Pancreas (tissue), 10 donors: ENCODE measurements around the gene REEP3. TPM values are rescaled to one million over a fixed set of nuclear protein-coding genes. Genes with fewer than 3 reads are reported as not detected.

ENCODE experiments used
- ATAC-seq, 4 donors: fragments of 200-7000 bp; cut with Tn5 transposase; one replicate each; pipeline versions ENCODE4 v1.8.0 to v1.9.1; 2020; ENCODE audit warnings: mild to moderate bottlenecking in 4 of 4, moderate library complexity in 4 of 4
- DNase-seq, 6 donors: peaks; one replicate each; pipeline ENCODE4 v3.0.0-alpha.2; 2020
- FAIRE-seq: peaks from 2 replicates; lab custom pipeline; 2012; peaks lifted over from hg19 to GRCh38; lab: Jason Lieb, UNC
- H3K27ac ChIP-seq, 4 donors: fragments of 200-600 bp; sonication (generic); 1 replicate in 3 of 4; 2 replicates in 1 of 4; pipeline versions ENCODE4 v1.5.0 to v1.8.0; 2020
- H3K27me3 ChIP-seq, 4 donors: fragments of 200-600 bp; one replicate each; pipeline ENCODE4 v1.8.0; 2021
- H3K36me3 ChIP-seq, 3 donors: fragments of 200-600 bp; sonication (generic) in 1 of 3; one replicate each; pipeline versions ENCODE4 v1.5.0 to v1.8.0; 2020 to 2021
- H3K4me1 ChIP-seq, 3 donors: fragments of 200-600 bp; one replicate each; pipeline ENCODE4 v1.8.0; 2021
- H3K4me3 ChIP-seq, 4 donors: fragments of 200-600 bp; sonication (generic) in 2 of 4; one replicate each; pipeline versions ENCODE4 v1.5.0 to v1.8.0; 2020 to 2021
- H3K9me3 ChIP-seq, 4 donors: fragments of 200-600 bp; one replicate each; pipeline ENCODE4 v1.8.0; 2021
- CTCF ChIP-seq, 4 donors: fragments of 200-600 bp; sonication (generic) in 3 of 4; IDR thresholded peaks; one replicate each; pipeline versions ENCODE4 v1.5.0 to v1.8.0; 2021; ENCODE audit warnings: antibody characterized with exemption in 4 of 4
- WGBS, 2 donors: extraction: QIAGEN DNeasy Blood & Tissue Kit; methylation state at CpG; one replicate each; pipeline ENCODE4 v1.1.7; 2013; 5-methylcytosine and 5-hydroxymethylcytosine counted together
- intact Hi-C, 3 donors: fragments of 100-400 bp; cut with DNase I; formaldehyde crosslinking; loops; one replicate each; pipeline versions ENCODE4 v1.11.1 to v1.14.2; 2022
- polyA plus RNA-seq, 2 donors: library from polyadenylated mRNA; stranded (reverse); fragments of 200-250 nt; gene quantifications; one replicate each; pipeline ENCODE4 v1.2.3, GENCODE V29; 2013
- total RNA-seq, 6 donors: library from RNA; stranded (reverse); fragmentation: NEBNext Ultra II Directional in 4 of 6; extraction: Animal tissue kit (Norgen Biotek cat#: 25700) in 4 of 6; gene quantifications; one replicate each; pipeline versions ENCODE4 v1.2.1 to v1.2.4, GENCODE V29; 2021 to 2023
- donor health status: healthy with polysubstance abuse.
- donor health status: DM: no; HTN: no; CAD: no; lungs with moderate emphysema.
- donor health status: DM: no; HTN: no; CAD: no.
- donor health status: control.
- donor health status: control.
- donor health status: Bipolar disorder and iron deficiency.
- donor health status: DM: yes; HTN: yes; CAD: no.
- donor health status: DM: no; HTN: no; CAD: no.
- donor health status: DM: no; HTN: no; CAD: no.
- donor health status: DM: yes; HTN: yes; CAD: no.

The REEP3 gene
- total and polyA plus RNA-seq, 8 donors, result 2.7 to 21.3 (median 9.4) TPM

DNA sequence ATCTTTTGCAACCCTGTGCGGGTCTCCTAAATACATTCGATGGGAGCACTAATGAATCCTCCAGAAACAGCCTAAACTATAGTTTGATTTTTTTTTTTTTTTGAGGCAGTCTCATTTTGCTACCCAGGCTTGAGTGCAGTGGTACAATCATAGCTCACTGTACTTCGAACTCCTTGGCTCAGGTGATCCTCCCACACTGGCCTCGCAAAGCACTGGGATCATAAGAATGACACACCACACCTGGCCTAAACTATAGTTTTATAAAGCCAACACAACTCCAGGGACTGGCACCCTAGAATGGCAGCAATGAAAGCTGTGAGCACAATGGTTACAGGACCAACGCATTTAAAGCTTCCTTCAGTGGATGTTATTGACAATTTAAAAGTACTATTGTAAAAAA lies 41.0 kb upstream of the REEP3 start:
- 88 to 91% methylated on average over 5 of the region's 5 CpGs for WGBS, 2 donors
- H3K27ac ChIP-seq, result no peak overlapping the region
- TF ChIP-seq CTCF (IDR thresholded peaks at IDR 0.05), result no peak
- DNase-seq (no peak), FAIRE-seq (no peak), ATAC-seq (peak in 3 of 4 donors; percentile 30 to 44 (median 38))
- no peak overlapping the region for H3K4me3 ChIP-seq
- peaks cover 0 to 4% (median 0%) of the 10 kb centered on the region in 3 donors for H3K4me1 ChIP-seq
- no peaks in the 10 kb centered on the region for H3K36me3 ChIP-seq
- no peaks in the 10 kb centered on the region for H3K9me3 ChIP-seq
- intact Hi-C loops, result no loop called here
- no peaks in the 10 kb centered on the region for H3K27me3 ChIP-seq

DNA sequence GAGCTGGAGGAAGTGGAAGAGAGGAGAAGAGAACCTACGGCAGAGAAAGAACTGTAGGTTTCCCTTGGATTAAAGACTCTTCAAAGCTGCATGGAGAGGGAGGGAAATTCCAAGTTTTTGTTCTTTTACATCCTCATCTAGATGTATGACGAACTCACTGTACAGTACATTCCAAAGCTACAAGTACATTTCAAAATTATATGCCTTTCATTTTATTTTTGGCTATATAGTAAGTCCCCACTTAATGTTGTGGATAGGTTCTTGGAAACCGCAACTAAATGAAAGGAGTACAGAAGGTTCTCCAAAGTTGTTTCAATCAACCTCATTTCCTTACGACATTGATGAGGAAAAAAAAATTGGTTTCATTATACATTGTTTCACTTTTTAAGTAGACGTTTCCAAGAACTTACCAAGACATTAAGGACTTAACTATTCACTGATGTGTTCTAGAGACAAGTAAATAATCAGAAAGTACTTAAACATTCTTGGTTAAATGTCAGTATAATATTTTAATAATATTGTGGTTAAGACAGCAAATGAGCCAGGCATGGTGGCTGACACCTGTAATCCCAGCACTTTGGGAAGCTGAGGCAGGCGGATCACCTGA lies 39.3 kb upstream of the REEP3 start:
- FAIRE-seq (no peak), ATAC-seq (no peak), DNase-seq (no peak)
- Histone ChIP-seq H3K4me1 (peaks cover 0 to 8% (median 4%) of the 10 kb centered on the region in 3 donors), H3K4me3 (no peak overlapping the region), H3K27me3 (no peaks in the 10 kb centered on the region), H3K36me3 (no peaks in the 10 kb centered on the region), H3K27ac (no peak overlapping the region), H3K9me3 (no peaks in the 10 kb centered on the region)
- 83% methylated on average over 6 of the region's 6 CpGs for WGBS, 2 donors
- TF ChIP-seq CTCF (IDR thresholded peaks at IDR 0.05), result no peak
- intact Hi-C loops, result no loop called here

GRCh38 chr10:63483983-63484382 lies 37.2 kb upstream of the REEP3 start:
- ATAC-seq (no peak), DNase-seq (no peak), FAIRE-seq (no peak)
- WGBS, 2 donors, result 92 to 94% methylated on average over 1 of the region's 1 CpG
- Histone ChIP-seq H3K27me3 (no peaks in the 10 kb centered on the region), H3K27ac (no peak overlapping the region), H3K4me3 (no peak overlapping the region), H3K4me1 (peaks cover 0 to 4% (median 4%) of the 10 kb centered on the region in 3 donors), H3K36me3 (no peaks in the 10 kb centered on the region), H3K9me3 (no peaks in the 10 kb centered on the region)
- TF ChIP-seq CTCF (IDR thresholded peaks at IDR 0.05), result no peak
- intact Hi-C loops, result no loop called here

- 80 to 87% methylated on average over 3 of the region's 3 CpGs for WGBS, 2 donors
- no peak for TF ChIP-seq CTCF (IDR thresholded peaks at IDR 0.05)
- intact Hi-C loops, result no loop called here
These were observed 33.2 kb upstream of the REEP3 start for GRCh38 chr10:63487990-63488389.

DNA sequence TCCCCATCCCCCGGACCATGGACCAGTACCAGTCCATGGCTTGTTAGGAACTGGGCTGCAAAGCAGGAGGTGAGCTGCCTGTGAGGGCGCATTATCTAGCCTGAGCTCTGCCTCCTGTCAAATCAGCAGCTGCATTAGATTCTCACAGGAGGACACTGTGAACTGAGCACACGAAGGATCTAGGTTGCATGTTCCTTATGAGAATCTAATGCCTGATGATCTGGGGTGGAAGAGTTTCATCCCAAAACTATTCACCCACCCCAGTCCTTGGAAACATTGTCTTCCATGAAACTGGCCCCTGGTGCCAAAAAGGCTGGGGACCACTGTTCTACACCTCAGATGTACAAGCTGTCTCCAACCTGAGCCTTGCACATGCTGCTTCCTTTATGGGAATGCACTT lies 31.4 kb upstream of the REEP3 start:
- WGBS, 2 donors, result 96% methylated on average over 3 of the region's 3 CpGs

More at GRCh38 chr10:63487990-63488389, 33.2 kb upstream of the REEP3 start:
- H3K27me3 ChIP-seq, result no peaks in the 10 kb centered on the region
- no peaks in the 10 kb centered on the region for H3K36me3 ChIP-seq
- no peak overlapping the region for H3K4me3 ChIP-seq
- H3K27ac ChIP-seq, result no peak overlapping the region
- ATAC-seq, result no peak
- H3K9me3 ChIP-seq, result no peaks in the 10 kb centered on the region
- no peak for DNase-seq
- no peak for FAIRE-seq
- peaks cover 5 to 12% (median 9%) of the 10 kb centered on the region in 3 donors for H3K4me1 ChIP-seq

More for the DNA sequence above, 31.4 kb upstream of the REEP3 start:
- no peak for TF ChIP-seq CTCF (IDR thresholded peaks at IDR 0.05)
- Histone ChIP-seq H3K36me3 (no peaks in the 10 kb centered on the region), H3K4me1 (peaks cover 5 to 12% (median 9%) of the 10 kb centered on the region in 3 donors), H3K4me3 (no peak overlapping the region), H3K9me3 (no peaks in the 10 kb centered on the region), H3K27me3 (no peaks in the 10 kb centered on the region), H3K27ac (no peak overlapping the region)
- FAIRE-seq (no peak), DNase-seq (no peak), ATAC-seq (no peak)
- intact Hi-C loops, result no loop called here
